Stimulated activated naive CD8-positive, alpha-beta T cell treated with anti-CD3 and anti-CD28 coated beads, Interleukin-15, Interleukin-2, amounts not matched to agents 100 ng/mL and 50 ng/mL, for 24 hours (primary cell): ENCODE measurements around the gene PI4KA.

Source experiments
- H3K27ac Mint-ChIP-seq: one replicate; pipeline ENCODE4 v1.8.0; 2021; ENCODE audit warnings: mild to moderate bottlenecking, mixed read lengths
- H3K27me3 Mint-ChIP-seq: one replicate; pipeline ENCODE4 v1.8.0; 2021; ENCODE audit warnings: mixed read lengths
- H3K36me3 Mint-ChIP-seq: one replicate; pipeline ENCODE4 v1.8.0; 2021; ENCODE audit warnings: low read depth, mixed read lengths
- H3K4me1 Mint-ChIP-seq: one replicate; pipeline ENCODE4 v1.8.0; 2021; ENCODE audit warnings: low read depth, mixed read lengths
- H3K4me3 Mint-ChIP-seq: one replicate; pipeline ENCODE4 v1.8.0; 2021; ENCODE audit warnings: mild to moderate bottlenecking, mixed read lengths
- H3K9me3 Mint-ChIP-seq: one replicate; pipeline ENCODE4 v1.8.0; 2021; ENCODE audit warnings: mixed read lengths

Gene PI4KA

GRCh38 chr22:20887375-20887774 is 28.8 kb upstream of the PI4KA start:
- Mint-ChIP-seq H3K27ac (no peak overlapping the region), H3K36me3 (peaks cover 34% of the 10 kb centered on the region), H3K9me3 (no peaks in the 10 kb centered on the region)

GRCh38 chr22:20885557-20886323 is 27.1 kb upstream of the PI4KA start:
- Mint-ChIP-seq H3K27ac (no peak overlapping the region), H3K4me1 (no peaks in the 10 kb centered on the region), H3K4me3 (no peak overlapping the region), H3K27me3 (no peaks in the 10 kb centered on the region), H3K9me3 (no peaks in the 10 kb centered on the region), H3K36me3 (peaks cover 45% of the 10 kb centered on the region)

More at GRCh38 chr22:20887375-20887774, 28.8 kb upstream of the PI4KA start:
- no peaks in the 10 kb centered on the region for H3K27me3 Mint-ChIP-seq
- H3K4me1 Mint-ChIP-seq: no peaks in the 10 kb centered on the region
- H3K4me3 Mint-ChIP-seq: no peak overlapping the region

- H3K4me1 Mint-ChIP-seq: no peaks in the 10 kb centered on the region
- H3K27me3 Mint-ChIP-seq: no peaks in the 10 kb centered on the region
- no peaks in the 10 kb centered on the region for H3K9me3 Mint-ChIP-seq
- no peak overlapping the region for H3K27ac Mint-ChIP-seq
- H3K4me3 Mint-ChIP-seq: no peak overlapping the region
- H3K36me3 Mint-ChIP-seq: peaks cover 46% of the 10 kb centered on the region
Measured at GRCh38 chr22:20885017-20885556, 26.5 kb upstream of the PI4KA start.

GRCh38 chr22:20884454-20884853 is 25.8 kb upstream of the PI4KA start:
- Mint-ChIP-seq H3K9me3 (no peaks in the 10 kb centered on the region), H3K4me3 (no peak overlapping the region), H3K27me3 (no peaks in the 10 kb centered on the region), H3K36me3 (peaks cover 42% of the 10 kb centered on the region), H3K4me1 (no peaks in the 10 kb centered on the region), H3K27ac (no peak overlapping the region)

- H3K27me3 Mint-ChIP-seq: no peaks in the 10 kb centered on the region
- peaks cover 39% of the 10 kb centered on the region for H3K36me3 Mint-ChIP-seq
- no peaks in the 10 kb centered on the region for H3K9me3 Mint-ChIP-seq
- no peak overlapping the region for H3K27ac Mint-ChIP-seq
- H3K4me3 Mint-ChIP-seq: no peak overlapping the region
- no peaks in the 10 kb centered on the region for H3K4me1 Mint-ChIP-seq
Measured at GRCh38 chr22:20882855-20883254, 24.2 kb upstream of the PI4KA start.

GRCh38 chr22:20881869-20882815 is 23.5 kb upstream of the PI4KA start:
- Mint-ChIP-seq H3K36me3 (peaks cover 36% of the 10 kb centered on the region), H3K27ac (no peak overlapping the region)

GRCh38 chr22:20881231-20881630 is 22.6 kb upstream of the PI4KA start:
- Mint-ChIP-seq H3K36me3 (peaks cover 41% of the 10 kb centered on the region), H3K27ac (no peak overlapping the region), H3K4me3 (no peak overlapping the region), H3K9me3 (no peaks in the 10 kb centered on the region), H3K27me3 (no peaks in the 10 kb centered on the region), H3K4me1 (no peaks in the 10 kb centered on the region)

More at GRCh38 chr22:20881869-20882815, 23.5 kb upstream of the PI4KA start:
- H3K9me3 Mint-ChIP-seq: no peaks in the 10 kb centered on the region
- H3K27me3 Mint-ChIP-seq: no peaks in the 10 kb centered on the region
- no peaks in the 10 kb centered on the region for H3K4me1 Mint-ChIP-seq
- no peak overlapping the region for H3K4me3 Mint-ChIP-seq

- Mint-ChIP-seq H3K36me3 (peaks cover 31% of the 10 kb centered on the region), H3K4me1 (no peaks in the 10 kb centered on the region), H3K9me3 (no peaks in the 10 kb centered on the region), H3K27ac (no peak overlapping the region), H3K4me3 (no peak overlapping the region), H3K27me3 (no peaks in the 10 kb centered on the region)
Measured at GRCh38 chr22:20877715-20878114, 19.1 kb upstream of the PI4KA start.

- Mint-ChIP-seq H3K9me3 (no peaks in the 10 kb centered on the region), H3K4me1 (no peaks in the 10 kb centered on the region), H3K27ac (no peak overlapping the region), H3K27me3 (no peaks in the 10 kb centered on the region), H3K4me3 (no peak overlapping the region), H3K36me3 (peaks cover 18% of the 10 kb centered on the region)
Measured at GRCh38 chr22:20875296-20875695, 16.7 kb upstream of the PI4KA start.

GRCh38 chr22:20873214-20873613 is 14.6 kb upstream of the PI4KA start:
- Mint-ChIP-seq H3K27ac (no peak overlapping the region), H3K4me3 (no peak overlapping the region), H3K27me3 (no peaks in the 10 kb centered on the region), H3K9me3 (no peaks in the 10 kb centered on the region), H3K4me1 (no peaks in the 10 kb centered on the region), H3K36me3 (peaks cover 21% of the 10 kb centered on the region)

GRCh38 chr22:20869234-20869633 is 10.6 kb upstream of the PI4KA start:
- Mint-ChIP-seq H3K4me3 (no peak overlapping the region), H3K9me3 (no peaks in the 10 kb centered on the region), H3K36me3 (peaks cover 12% of the 10 kb centered on the region), H3K27ac (no peak overlapping the region), H3K4me1 (peaks cover 4% of the 10 kb centered on the region), H3K27me3 (no peaks in the 10 kb centered on the region)

GRCh38 chr22:20868025-20868962 is 9.7 kb upstream of the PI4KA start:
- Mint-ChIP-seq H3K4me3 (no peak overlapping the region), H3K36me3 (peaks cover 15% of the 10 kb centered on the region), H3K4me1 (peaks cover 8% of the 10 kb centered on the region), H3K27ac (no peak overlapping the region), H3K27me3 (no peaks in the 10 kb centered on the region), H3K9me3 (no peaks in the 10 kb centered on the region)

GRCh38 chr22:20867179-20868024 is 8.8 kb upstream of the PI4KA start:
- Mint-ChIP-seq H3K27ac (no peak overlapping the region), H3K9me3 (no peaks in the 10 kb centered on the region), H3K4me1 (peaks cover 12% of the 10 kb centered on the region), H3K4me3 (no peak overlapping the region), H3K36me3 (peaks cover 16% of the 10 kb centered on the region), H3K27me3 (no peaks in the 10 kb centered on the region)
